Kidney epithelial cell (primary cell): ENCODE data around the gene TBXAS1. TPM values are rescaled to one million over a fixed set of nuclear protein-coding genes. Genes with fewer than 3 reads are reported as not detected.

Experiments used
- DNase-seq: peaks from one replicate; pipeline ENCODE4 v3.0.0-alpha.2; 2010; ENCODE audit warnings: low read depth
- H3K27me3 ChIP-seq: 2 replicates; pipeline ENCODE4 v1.6.0; 2011; ENCODE audit warnings: low read length; ENCODE audit not compliant: control insufficient read depth, insufficient read depth
- H3K36me3 ChIP-seq: 2 replicates; pipeline ENCODE4 v1.5.1; 2011; ENCODE audit warnings: low read length; ENCODE audit not compliant: control insufficient read depth, insufficient read depth
- H3K4me3 ChIP-seq: 2 replicates; pipeline ENCODE4 v1.5.1; 2011; ENCODE audit warnings: low read depth, mild to moderate bottlenecking, control low read depth, low read length
- total RNA-seq: library from RNA; depleted of rRNA; stranded (reverse); fragments of >200 nt; gene quantifications from 2 replicates; pipeline ENCODE4 v1.2.3, GENCODE V29; 2015
- TF ChIP-seq, protein P1 (sequence below): IDR thresholded peaks from 2 replicates; pipeline ENCODE4 v1.5.1; 2011; ENCODE audit warnings: mild to moderate bottlenecking, moderate library complexity, low read length, control low read depth, inconsistent platforms; ENCODE audit not compliant: insufficient read depth, poor library complexity, severe bottlenecking

TBXAS1 gene
- total RNA-seq, 1 donor from 2014 or later: 7.8 TPM

DNA sequence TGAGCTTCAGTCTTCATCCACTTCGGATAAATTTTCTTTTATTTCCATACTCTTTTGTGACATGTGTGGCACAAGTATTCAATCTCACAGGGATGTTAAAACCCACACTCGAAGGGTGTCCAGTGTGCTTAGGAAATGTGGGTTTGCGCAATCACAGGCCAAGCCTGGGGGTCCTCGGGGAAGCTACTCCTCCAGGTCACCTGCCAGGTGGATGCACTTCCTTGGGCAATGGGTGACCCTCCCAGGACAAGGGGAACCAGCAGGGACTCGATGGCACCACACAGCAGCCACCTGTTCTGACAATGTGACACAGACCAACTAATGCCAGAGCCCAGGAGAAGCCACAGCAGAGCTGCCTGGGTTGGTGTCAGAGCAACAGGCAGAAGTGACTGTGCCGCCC lies 194.7 kb downstream of the TBXAS1 start:
- H3K4me3 ChIP-seq: no peak overlapping the region
- TF ChIP-seq, protein P1, sequence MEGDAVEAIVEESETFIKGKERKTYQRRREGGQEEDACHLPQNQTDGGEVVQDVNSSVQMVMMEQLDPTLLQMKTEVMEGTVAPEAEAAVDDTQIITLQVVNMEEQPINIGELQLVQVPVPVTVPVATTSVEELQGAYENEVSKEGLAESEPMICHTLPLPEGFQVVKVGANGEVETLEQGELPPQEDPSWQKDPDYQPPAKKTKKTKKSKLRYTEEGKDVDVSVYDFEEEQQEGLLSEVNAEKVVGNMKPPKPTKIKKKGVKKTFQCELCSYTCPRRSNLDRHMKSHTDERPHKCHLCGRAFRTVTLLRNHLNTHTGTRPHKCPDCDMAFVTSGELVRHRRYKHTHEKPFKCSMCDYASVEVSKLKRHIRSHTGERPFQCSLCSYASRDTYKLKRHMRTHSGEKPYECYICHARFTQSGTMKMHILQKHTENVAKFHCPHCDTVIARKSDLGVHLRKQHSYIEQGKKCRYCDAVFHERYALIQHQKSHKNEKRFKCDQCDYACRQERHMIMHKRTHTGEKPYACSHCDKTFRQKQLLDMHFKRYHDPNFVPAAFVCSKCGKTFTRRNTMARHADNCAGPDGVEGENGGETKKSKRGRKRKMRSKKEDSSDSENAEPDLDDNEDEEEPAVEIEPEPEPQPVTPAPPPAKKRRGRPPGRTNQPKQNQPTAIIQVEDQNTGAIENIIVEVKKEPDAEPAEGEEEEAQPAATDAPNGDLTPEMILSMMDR: no peak
- peaks cover 3% of the 10 kb centered on the region for H3K36me3 ChIP-seq
- no peak for DNase-seq
- no peaks in the 10 kb centered on the region for H3K27me3 ChIP-seq

DNA sequence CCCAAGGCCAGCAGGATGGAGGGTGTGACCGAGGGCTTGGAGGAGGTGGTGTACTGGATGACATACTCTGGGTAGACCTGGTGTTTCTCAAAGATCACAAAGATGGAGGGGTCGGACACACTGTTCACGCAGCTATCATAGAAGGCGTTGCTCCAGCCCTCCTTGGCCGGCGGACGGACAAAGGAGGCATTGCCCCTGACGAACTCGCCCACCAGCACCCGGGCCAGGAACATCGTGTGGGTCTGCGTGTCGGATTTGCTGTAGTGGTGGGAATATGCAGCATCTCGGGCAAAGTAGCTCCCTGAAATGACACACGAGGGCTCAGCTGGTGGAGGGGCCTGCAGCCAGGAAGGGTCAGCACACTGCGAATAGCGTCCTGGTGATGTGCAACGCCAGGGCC lies 195.5 kb downstream of the TBXAS1 start:
- TF ChIP-seq, protein P1: no peak
- H3K4me3 ChIP-seq: no peak overlapping the region
- no peaks in the 10 kb centered on the region for H3K27me3 ChIP-seq
- DNase-seq: no peak
- H3K36me3 ChIP-seq: peaks cover 3% of the 10 kb centered on the region

DNA sequence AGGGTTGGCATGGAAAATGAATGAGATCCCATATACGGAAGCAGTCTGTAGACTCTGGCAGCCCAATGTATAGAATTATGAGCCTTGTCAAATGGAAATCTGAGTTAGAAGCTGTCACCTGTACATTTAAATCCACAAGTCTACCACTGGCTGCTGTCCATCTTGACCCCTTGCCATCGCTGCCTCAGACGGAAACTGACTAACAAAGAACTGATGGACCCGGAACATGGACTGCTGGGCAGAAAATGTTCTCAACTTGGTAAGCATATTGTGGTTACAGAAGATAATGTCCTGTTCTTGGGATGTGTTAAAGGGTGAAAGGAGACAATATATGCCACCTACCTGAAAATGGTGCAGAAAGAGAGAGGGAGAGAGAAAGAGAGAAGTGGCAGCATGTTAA lies 196.2 kb downstream of the TBXAS1 start:
- no peak for DNase-seq
- Histone ChIP-seq H3K4me3 (no peak overlapping the region), H3K27me3 (no peaks in the 10 kb centered on the region), H3K36me3 (peaks cover 3% of the 10 kb centered on the region)
- TF ChIP-seq, protein P1: no peak

DNA sequence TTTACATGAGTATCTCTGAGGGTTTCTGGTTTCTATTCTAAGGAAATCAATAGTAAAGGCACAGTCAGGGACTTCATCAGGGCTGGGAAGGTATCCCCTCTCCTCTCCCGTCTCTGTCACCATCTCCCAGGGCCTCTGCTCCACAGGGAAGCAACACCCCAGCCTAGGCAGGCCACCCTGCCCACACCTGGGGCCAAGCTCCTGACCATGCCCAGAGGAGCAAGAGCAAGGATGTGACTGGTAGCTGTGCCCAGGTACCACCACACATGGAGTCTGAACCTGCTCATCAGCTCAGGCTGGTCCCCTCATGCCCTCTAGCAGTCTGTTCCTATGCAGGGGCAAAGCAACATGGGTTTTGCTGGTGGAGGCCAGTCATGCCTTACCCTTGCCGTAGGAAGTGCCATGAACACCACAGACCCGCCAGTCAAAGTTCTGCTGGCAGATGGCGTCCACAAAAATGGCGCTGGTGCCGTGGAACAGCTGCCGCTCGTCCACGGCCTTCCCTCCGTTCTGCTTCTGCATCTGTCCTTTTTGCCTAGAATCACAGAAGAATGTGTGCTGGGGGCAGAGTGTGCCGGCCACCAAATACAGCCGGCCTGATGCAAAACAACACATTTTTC lies 196.9 kb downstream of the TBXAS1 start:
- DNase-seq: no peak
- TF ChIP-seq, protein P1: no peak
- Histone ChIP-seq H3K4me3 (no peak overlapping the region), H3K27me3 (no peaks in the 10 kb centered on the region), H3K36me3 (peaks cover 3% of the 10 kb centered on the region)

DNA sequence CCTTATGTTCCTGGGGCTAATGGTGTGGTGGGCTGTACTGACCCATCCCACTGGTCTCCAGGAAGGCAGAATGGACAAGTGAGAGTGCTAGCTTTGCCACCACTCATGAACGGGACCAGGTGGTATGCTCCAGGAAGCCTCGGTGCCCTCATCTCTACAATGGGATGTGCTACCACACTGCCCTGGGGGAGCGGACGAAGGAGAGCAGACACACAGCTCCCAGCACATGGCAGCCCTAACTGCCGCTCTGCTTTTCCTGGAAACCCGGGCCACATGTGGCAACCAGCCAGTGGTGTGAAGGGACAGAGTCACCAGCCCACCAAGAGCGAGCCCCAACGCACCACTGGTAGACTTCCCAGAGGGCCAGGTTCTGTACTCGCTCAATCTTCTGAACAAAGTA lies 197.9 kb downstream of the TBXAS1 start:
- Histone ChIP-seq H3K27me3 (no peaks in the 10 kb centered on the region), H3K4me3 (no peak overlapping the region), H3K36me3 (peaks cover 3% of the 10 kb centered on the region)
- no peak for DNase-seq
- TF ChIP-seq, protein P1: no peak

DNA sequence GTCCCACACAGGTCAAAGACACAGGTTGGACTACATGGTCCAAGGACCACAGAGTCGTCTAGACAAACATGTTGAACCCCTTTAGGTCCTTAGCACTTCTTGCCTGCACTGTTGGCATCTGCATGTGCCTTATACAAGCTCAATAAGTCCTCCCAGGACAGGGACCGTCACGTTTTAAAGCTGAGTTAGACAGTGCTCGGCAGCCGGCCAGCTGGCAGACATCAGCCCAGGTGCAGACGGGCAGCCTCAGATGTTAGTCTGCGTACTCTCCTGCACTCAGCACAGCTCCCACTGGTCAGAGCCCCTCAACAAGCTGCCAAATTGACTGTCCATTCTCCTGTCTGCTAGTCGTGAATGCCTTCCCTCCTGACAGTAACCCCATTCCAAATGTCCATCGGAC lies 198.8 kb downstream of the TBXAS1 start:
- TF ChIP-seq, protein P1: no peak
- no peak for DNase-seq
- Histone ChIP-seq H3K4me3 (no peak overlapping the region), H3K27me3 (no peaks in the 10 kb centered on the region), H3K36me3 (peaks cover 3% of the 10 kb centered on the region)
